ENCODE measurements around the gene GPR143.

DNA sequence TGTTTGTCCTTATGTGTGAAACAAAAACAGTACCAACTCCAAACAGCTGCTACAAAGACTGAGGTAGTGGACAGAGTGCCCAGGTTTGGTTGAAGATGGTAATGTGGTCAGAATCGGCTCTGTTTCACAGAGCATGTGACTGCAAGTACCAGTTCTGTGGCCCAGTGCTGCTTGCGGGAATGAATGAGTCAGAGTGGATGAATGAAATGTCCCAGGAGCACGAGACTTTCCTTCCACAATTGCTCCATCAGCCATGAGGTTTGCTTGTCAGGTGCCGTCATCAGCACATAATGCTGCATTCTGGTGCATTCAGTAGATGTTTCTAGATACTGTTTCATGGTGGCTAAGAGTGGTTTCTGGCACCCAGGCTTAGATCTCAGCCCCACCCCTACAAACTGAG, 84.2 kb downstream of the GPR143 start:
- no peak for TF ChIP-seq POLR2AphosphoS5 (IDR thresholded peaks at IDR 0.05; ENCODE audit: low read depth, low read length)
- no peak for TF ChIP-seq TAF1 (IDR thresholded peaks at IDR 0.05; ENCODE audit: low read depth, low read length)
- no peak for TF ChIP-seq POLR2A (IDR thresholded peaks at IDR 0.05; ENCODE audit: low read depth, low read length)
- TF ChIP-seq POU2F2 (IDR thresholded peaks at IDR 0.05; ENCODE audit: low read depth, low read length) = no peak
- TF ChIP-seq SPI1 (IDR thresholded peaks at IDR 0.05; ENCODE audit: low read depth, low read length) = no peak
